Psoas muscle (tissue), 8 donors: ENCODE data around the gene TIMM29. TPM values are rescaled to one million over a fixed set of nuclear protein-coding genes. Genes with fewer than 3 reads are reported as not detected.

ENCODE experiments used
- ATAC-seq, 4 donors: fragments of 200-7000 bp; cut with Tn5 transposase; one replicate each; pipeline ENCODE4 v1.9.1; 2020; ENCODE audit warnings: moderate library complexity in 3 of 4, mild to moderate bottlenecking in 2 of 4
- DNase-seq, 2 donors: peaks; one replicate each; pipeline ENCODE4 v3.0.0-alpha.2; 2020
- H3K27ac ChIP-seq: fragments of 200-600 bp; one replicate; pipeline ENCODE4 v1.8.0; 2022
- H3K27me3 ChIP-seq, 3 donors: fragments of 200-600 bp in 1 of 3; one replicate each; pipeline versions ENCODE4 v1.6.1 to v1.8.0; 2013 to 2022; ENCODE audit warnings: low read length in 2 of 3, mild to moderate bottlenecking in 2 of 3, moderate library complexity in 1 of 3; ENCODE audit not compliant: insufficient read depth in 3 of 3
- H3K36me3 ChIP-seq, 2 donors: fragments of 200-600 bp in 1 of 2; one replicate each; pipeline versions ENCODE4 v1.6.1 to v1.8.0; 2013 to 2022; ENCODE audit warnings: low read depth in 1 of 2, mild to moderate bottlenecking in 1 of 2, moderate library complexity in 1 of 2; ENCODE audit not compliant: insufficient read depth in 1 of 2
- H3K4me1 ChIP-seq: fragments of 200-600 bp; one replicate; pipeline ENCODE4 v1.8.0; 2022
- H3K4me3 ChIP-seq: fragments of 200-600 bp; one replicate; pipeline ENCODE4 v1.8.0; 2022; ENCODE audit warnings: mild to moderate bottlenecking
- H3K9me3 ChIP-seq: fragments of 200-600 bp; one replicate; pipeline ENCODE4 v1.8.0; 2022
- WGBS, 3 donors: extraction: QIAGEN DNeasy Blood & Tissue Kit; methylation state at CpG; one replicate each; pipeline versions ENCODE4 v1.1.6 to v1.1.7; 2013; 5-methylcytosine and 5-hydroxymethylcytosine counted together
- intact Hi-C, 2 donors: fragments of 100-400 bp; cut with DNase I; formaldehyde crosslinking; loops; one replicate each; pipeline versions ENCODE4 v1.11.0 to v1.14.2; 2022
- polyA plus RNA-seq, 3 donors: library from polyadenylated mRNA; stranded (reverse); fragments of 200-250 nt; gene quantifications; one replicate each; pipeline ENCODE4 v1.2.3, GENCODE V29; 2013
- total RNA-seq, 4 donors: library from RNA; stranded (reverse); fragmentation: NEBNext Ultra II Directional in 2 of 4; extraction: Animal tissue kit (Norgen Biotek cat#: 25700) in 2 of 4; gene quantifications; one replicate each; pipeline versions ENCODE4 v1.2.1 to v1.2.4, GENCODE V29; 2021 to 2023
- TF ChIP-seq, protein P1 (sequence below): fragments of 200-600 bp; IDR thresholded peaks from one replicate; pipeline ENCODE4 v1.8.0; 2022; ENCODE audit warnings: antibody characterized with exemption
- donor health status: healthy with polysubstance abuse.
- donor health status: DM: no; HTN: no; CAD: no; lungs with moderate emphysema.
- donor health status: Bipolar disorder and iron deficiency.
- donor health status: healthy.
- donor health status: DM: yes; HTN: yes; CAD: no.
- donor health status: DM: no; HTN: no; CAD: no.
- donor health status: DM: no; HTN: no; CAD: no.
- donor health status: DM: yes; HTN: yes; CAD: no.

Gene TIMM29
- total and polyA plus RNA-seq, 7 donors, result 12.9 to 29.0 (median 18.3) TPM

DNA sequence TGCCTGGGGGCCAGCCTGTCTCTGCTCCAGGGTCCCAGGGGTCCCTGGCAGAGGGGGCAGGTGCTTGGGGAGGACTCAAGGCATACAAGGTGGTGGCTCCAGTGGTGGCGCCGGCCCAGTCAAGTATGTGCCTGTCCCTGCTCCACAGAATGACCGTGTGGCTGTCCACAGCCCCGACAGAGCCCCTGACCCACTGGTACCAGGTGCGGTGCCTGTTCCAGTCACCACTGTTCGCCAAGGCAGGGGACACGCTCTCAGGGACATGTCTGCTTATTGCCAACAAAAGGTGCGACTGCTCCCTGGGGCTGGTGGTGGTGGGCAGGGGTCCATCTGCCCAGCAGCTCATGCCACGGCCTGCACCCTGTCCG is 8.3 kb upstream of the TIMM29 start:
- TF ChIP-seq, protein P1, sequence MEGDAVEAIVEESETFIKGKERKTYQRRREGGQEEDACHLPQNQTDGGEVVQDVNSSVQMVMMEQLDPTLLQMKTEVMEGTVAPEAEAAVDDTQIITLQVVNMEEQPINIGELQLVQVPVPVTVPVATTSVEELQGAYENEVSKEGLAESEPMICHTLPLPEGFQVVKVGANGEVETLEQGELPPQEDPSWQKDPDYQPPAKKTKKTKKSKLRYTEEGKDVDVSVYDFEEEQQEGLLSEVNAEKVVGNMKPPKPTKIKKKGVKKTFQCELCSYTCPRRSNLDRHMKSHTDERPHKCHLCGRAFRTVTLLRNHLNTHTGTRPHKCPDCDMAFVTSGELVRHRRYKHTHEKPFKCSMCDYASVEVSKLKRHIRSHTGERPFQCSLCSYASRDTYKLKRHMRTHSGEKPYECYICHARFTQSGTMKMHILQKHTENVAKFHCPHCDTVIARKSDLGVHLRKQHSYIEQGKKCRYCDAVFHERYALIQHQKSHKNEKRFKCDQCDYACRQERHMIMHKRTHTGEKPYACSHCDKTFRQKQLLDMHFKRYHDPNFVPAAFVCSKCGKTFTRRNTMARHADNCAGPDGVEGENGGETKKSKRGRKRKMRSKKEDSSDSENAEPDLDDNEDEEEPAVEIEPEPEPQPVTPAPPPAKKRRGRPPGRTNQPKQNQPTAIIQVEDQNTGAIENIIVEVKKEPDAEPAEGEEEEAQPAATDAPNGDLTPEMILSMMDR, result no peak
- peaks cover 5 to 90% of the 10 kb centered on the region in 2 donors for H3K36me3 ChIP-seq
- no peak for ATAC-seq
- no peak overlapping the region for H3K4me3 ChIP-seq
- 83 to 88% (median 85%) methylated on average over 8 to 10 of the region's 10 CpGs for WGBS, 3 donors
- H3K27ac ChIP-seq, result no peak overlapping the region
- intact Hi-C loops, result no loop called here
- DNase-seq, result no peak
- no peaks in the 10 kb centered on the region for H3K9me3 ChIP-seq
- no peaks in the 10 kb centered on the region for H3K27me3 ChIP-seq
- peaks cover 3% of the 10 kb centered on the region for H3K4me1 ChIP-seq

DNA sequence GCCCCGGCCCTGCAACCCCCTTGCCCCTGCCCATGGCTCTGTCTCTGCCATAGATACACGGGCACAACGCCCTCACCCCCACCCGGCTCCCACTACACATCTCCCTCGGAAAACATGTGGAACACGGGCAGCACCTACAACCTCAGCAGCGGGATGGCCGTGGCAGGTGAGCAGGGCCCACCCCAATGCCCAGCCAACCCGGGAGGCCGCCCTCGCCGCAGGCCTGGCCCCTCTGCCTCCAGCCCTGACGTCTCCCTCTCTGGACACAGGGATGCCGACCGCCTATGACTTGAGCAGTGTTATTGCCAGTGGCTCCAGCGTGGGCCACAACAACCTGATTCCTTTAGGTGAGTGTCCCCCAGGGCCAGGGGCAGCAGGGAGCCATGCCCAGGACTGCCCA is 7.8 kb upstream of the TIMM29 start:
- ATAC-seq (no peak), DNase-seq (peak in 1 of 2 donors; percentile 15)
- H3K27ac ChIP-seq, result peak overlapping the region; percentile 85
- H3K36me3 ChIP-seq, result peaks cover 5 to 85% of the 10 kb centered on the region in 2 donors
- intact Hi-C loops, result no loop called here
- H3K4me1 ChIP-seq, result no peaks in the 10 kb centered on the region
- 80 to 83% (median 81%) methylated on average over 16 of the region's 16 CpGs for WGBS, 3 donors
- no peaks in the 10 kb centered on the region for H3K9me3 ChIP-seq
- H3K27me3 ChIP-seq, result no peaks in the 10 kb centered on the region
- TF ChIP-seq, protein P1, result no peak
- H3K4me3 ChIP-seq, result no peak overlapping the region

DNA sequence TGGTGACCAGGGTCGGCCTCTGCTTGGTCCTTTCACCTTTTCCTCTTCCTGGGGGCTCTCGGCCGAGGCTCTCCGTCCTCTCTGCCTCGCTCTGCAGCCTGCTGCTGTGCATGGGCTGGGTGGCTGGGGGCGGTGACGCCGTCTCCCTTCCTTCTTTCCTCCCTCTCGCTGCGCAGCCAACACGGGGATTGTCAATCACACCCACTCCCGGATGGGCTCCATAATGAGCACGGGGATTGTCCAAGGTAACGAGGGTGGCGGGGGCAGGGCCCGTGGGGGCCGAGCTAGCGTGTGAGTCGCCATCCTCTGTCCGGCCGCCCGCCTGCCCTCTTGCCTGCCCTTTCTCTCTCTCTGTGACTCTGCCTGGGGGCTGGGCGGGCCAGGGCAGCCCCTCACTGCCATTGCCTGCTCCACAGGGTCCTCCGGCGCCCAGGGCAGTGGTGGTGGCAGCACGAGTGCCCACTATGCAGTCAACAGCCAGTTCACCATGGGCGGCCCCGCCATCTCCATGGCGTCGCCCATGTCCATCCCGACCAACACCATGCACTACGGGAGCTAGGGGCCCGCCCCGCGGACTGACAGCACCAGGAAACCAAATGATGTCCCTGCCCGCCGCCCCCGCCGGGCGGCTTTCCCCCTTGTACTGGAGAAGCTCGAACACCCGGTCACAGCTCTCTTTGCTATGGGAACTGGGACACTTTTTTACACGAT is 7.3 kb upstream of the TIMM29 start:
- Histone ChIP-seq H3K27ac (peak overlapping the region; percentile 85), H3K4me1 (no peaks in the 10 kb centered on the region), H3K9me3 (no peaks in the 10 kb centered on the region), H3K36me3 (peaks cover 5 to 80% of the 10 kb centered on the region in 2 donors), H3K27me3 (no peaks in the 10 kb centered on the region), H3K4me3 (no peak overlapping the region)
- intact Hi-C loops, result no loop called here
- ATAC-seq (peak in 2 of 4 donors; percentile 3 to 10), DNase-seq (no peak)
- 81 to 87% (median 82%) methylated on average over 42 to 43 of the region's 43 CpGs for WGBS, 3 donors
- TF ChIP-seq, protein P1, result no peak

DNA sequence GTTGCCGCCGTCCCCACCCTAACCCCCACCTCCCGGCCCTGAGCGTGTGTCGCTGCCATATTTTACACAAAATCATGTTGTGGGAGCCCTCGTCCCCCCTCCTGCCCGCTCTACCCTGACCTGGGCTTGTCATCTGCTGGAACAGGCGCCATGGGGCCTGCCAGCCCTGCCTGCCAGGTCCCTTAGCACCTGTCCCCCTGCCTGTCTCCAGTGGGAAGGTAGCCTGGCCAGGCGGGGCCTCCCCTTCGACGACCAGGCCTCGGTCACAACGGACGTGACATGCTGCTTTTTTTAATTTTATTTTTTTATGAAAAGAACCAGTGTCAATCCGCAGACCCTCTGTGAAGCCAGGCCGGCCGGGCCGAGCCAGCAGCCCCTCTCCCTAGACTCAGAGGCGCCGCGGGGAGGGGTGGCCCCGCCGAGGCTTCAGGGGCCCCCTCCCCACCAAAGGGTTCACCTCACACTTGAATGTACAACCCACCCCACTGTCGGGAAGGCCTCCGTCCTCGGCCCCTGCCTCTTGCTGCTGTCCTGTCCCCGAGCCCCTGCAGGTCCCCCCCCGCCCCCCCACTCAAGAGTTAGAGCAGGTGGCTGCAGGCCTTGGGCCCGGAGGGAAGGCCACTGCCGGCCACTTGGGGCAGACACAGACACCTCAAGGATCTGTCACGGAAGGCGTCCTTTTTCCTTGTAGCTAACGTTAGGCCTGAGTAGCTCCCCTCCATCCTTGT is 6.5 kb upstream of the TIMM29 start:
- peak in 3 of 4 donors; percentile 39 to 76 (median 44) for ATAC-seq
- Histone ChIP-seq H3K9me3 (no peaks in the 10 kb centered on the region), H3K36me3 (peaks cover 5 to 73% of the 10 kb centered on the region in 2 donors), H3K4me3 (no peak overlapping the region), H3K27ac (peak overlapping the region; percentile 85), H3K27me3 (no peaks in the 10 kb centered on the region), H3K4me1 (no peaks in the 10 kb centered on the region)
- TF ChIP-seq, protein P1, result no peak
- intact Hi-C loops, result no loop called here
- DNase-seq, result peak in 1 of 2 donors; percentile 57
- WGBS, 3 donors, result 41 to 54% (median 42%) methylated on average over 31 to 33 of the region's 33 CpGs
